ENCODE results near the gene SLC39A10.
"Not testable (repeated sequence)": the region's sequence is repeated elsewhere in the genome, so short reads cannot be mapped to it uniquely, and the experiment has no call there.

SLC39A10 gene

DNA sequence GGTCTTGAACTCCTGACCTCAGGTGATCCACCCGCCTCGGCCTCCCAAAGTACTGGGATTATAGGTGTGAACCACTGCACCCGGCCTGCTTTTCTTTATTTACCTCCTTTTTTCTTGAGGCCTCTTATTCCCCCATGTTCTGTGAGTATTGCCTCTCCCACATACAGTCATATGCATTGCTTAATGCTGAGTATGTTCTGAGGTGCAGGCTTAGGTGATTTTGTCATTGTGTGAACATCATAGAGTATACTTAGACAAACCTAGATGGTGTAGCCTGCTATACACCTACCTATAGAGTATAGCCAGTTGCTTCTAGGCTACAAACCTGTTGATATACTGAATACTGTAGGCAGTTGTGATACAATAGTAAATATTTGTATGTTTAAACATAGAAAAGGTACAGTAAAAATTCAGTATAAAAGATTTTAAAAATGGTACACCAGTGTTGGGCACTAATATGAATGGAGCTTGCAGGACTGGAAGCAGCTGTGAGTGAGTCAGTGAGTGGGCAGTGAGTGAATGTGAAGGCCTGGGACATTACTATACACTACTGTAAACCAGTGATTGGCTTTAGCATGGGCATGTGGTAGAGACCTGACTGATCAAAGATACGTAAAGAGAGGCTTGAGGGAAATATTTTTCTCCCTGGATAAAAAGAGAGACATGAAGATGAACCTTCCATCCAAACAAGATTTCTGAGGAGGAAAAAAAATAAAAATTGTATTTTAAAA, 17.6 kb downstream of the SLC39A10 start:
- DNase-seq (ENCODE audit: low read depth) = no peak

- DNase-seq (ENCODE audit: low read depth) = no peak
These were observed 18.9 kb downstream of the SLC39A10 start for GRCh38 chr2:195675783-195676427.

DNA sequence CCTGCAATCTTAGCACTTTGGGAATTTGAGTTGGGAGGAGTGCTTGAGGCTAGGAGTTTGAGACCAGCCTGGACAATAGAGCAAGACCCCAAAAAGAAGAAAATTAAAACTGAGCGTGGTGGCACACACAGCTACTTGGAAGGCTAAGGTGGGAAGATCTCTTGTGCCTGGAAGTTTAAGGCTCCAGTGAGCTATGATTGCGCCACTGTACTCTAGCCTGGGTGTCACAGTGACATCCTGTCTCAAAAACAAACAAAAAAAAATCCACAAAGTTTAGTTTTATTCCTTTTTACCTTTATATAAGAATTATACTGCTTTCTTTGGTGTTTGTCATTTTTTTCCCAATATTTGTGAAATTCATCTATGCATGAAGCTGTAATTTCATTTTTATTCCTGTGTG, 20.3 kb downstream of the SLC39A10 start:
- DNase-seq (ENCODE audit: low read depth) = no peak

- no peak for DNase-seq (ENCODE audit: low read depth)
These were observed 20.9 kb downstream of the SLC39A10 start for GRCh38 chr2:195677884-195678283.

DNA sequence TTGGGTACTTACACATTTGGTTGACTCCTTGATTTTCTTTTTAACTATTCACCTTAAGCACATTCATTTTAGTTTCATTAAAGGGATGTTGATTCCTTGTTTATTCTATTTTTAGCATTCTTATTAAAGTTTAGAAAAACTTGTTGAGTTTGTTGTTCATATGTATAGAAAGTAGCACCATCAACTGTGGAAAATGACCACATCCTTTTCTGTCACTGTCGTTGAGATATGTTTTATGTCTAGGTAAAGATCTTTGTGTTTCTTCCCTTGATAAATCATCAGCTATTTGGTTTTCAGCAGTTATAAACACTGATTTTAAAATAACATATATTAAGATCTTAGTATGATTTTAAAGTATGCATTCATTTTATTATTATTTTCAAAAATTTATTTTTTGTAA, 25.1 kb downstream of the SLC39A10 start:
- no peak for DNase-seq (ENCODE audit: low read depth)

DNA sequence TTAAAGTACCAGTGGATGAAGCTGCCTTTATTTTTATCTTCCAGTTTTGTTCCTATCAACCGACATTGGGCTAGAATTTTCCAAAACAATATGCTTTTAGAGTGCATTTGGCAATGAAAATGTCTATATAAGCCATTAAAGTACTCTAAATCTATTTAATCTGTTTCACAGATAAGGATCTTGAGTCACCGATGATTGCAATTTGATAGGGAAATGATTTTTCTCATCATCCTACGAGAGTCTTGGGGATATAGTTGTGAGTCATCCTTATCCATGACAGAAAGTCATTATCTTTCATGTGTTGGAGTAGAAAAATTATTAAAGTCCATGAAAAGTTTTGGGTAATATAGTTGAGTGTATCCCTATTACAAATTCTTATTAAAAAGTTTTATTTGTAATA, 26.1 kb downstream of the SLC39A10 start:
- no peak for DNase-seq (ENCODE audit: low read depth)

- DNase-seq (ENCODE audit: low read depth) = no peak
These were observed 29.5 kb downstream of the SLC39A10 start for GRCh38 chr2:195686564-195686963.

GRCh38 chr2:195687320-195688086, 30.5 kb downstream of the SLC39A10 start:
- no peak for DNase-seq (ENCODE audit: low read depth)

GRCh38 chr2:195692531-195692930, 35.5 kb downstream of the SLC39A10 start:
- DNase-seq (ENCODE audit: low read depth) = not testable (repeated sequence)

DNA sequence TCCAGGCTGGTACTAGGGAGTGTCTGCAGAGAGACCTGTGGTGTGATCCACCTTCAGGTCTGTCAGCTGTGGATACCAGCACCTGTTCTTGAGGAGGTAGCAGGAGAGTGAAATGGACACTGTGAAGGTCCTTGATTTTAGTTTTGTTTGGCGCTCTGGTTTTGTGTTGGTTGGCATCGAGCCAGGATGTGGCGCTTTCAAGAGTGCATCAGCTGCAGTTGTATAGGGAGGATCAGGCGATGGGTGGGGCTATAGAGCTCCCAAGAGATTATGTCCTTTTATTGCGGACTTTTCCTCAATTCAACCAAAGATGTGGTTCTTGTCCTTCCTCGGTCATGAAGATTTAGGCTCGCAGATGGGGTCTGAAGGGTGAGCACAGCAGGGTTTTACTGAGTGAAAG, 37.5 kb downstream of the SLC39A10 start:
- DNase-seq (ENCODE audit: low read depth) = no peak

- no peak for DNase-seq (ENCODE audit: low read depth)
These were observed 38.1 kb downstream of the SLC39A10 start for GRCh38 chr2:195695002-195695631.

- no peak for DNase-seq (ENCODE audit: low read depth)
These were observed 39.0 kb downstream of the SLC39A10 start for GRCh38 chr2:195696012-195696411.

- no peak for DNase-seq (ENCODE audit: low read depth)
These were observed 40.7 kb downstream of the SLC39A10 start for GRCh38 chr2:195697681-195698220.

DNA sequence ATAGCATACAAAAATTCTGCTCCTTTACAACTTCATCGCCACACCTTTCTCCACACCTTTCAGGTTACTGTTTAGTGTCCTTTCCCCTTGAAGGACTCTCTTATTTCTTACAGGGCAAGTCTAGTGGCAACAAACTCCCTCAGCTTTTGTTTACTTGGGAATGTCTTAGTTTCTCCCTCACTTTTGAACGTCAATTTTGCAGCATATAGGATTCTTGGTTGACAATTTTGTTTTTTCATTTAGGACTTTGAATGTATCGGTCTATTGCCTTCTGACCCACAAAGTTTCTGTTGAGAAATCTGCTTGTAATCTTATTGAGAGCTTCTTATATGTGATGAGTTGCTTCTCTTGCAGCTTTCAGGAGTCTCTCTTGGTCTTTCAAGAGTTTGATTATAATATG, 43.5 kb downstream of the SLC39A10 start:
- DNase-seq (ENCODE audit: low read depth) = no peak

DNA sequence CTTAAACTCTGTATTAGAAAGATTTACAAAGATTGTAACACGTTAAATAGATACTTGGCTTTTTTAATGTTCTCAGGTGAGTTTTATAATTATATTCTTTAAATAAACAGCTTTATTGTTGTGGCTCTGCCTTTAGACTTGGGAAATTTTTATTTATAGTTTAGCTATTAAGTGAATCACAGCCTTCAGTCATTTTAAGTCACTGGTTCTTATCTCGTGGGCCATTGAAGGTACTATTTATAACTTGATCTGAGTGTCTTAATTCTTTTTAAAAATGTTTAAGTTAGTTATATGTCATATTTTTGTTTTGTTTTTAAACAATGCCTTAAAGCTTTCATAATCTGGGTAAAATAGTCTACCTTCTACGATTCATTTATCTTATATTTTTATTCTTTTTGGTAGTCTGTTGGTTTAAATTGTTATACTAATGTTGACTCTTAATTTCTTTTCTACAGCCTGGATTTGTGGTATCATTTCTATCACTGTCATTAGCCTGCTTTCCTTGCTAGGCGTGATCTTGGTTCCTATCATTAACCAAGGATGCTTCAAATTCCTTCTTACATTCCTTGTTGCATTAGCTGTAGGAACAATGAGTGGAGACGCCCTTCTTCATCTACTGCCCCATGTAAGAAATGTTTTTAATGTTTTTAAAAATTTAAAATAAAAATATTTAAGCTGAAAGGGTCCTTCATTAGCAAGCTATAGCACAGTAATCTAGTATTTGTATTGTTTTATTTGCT, 49.3 kb downstream of the SLC39A10 start:
- DNase-seq (ENCODE audit: low read depth) = no peak

DNA sequence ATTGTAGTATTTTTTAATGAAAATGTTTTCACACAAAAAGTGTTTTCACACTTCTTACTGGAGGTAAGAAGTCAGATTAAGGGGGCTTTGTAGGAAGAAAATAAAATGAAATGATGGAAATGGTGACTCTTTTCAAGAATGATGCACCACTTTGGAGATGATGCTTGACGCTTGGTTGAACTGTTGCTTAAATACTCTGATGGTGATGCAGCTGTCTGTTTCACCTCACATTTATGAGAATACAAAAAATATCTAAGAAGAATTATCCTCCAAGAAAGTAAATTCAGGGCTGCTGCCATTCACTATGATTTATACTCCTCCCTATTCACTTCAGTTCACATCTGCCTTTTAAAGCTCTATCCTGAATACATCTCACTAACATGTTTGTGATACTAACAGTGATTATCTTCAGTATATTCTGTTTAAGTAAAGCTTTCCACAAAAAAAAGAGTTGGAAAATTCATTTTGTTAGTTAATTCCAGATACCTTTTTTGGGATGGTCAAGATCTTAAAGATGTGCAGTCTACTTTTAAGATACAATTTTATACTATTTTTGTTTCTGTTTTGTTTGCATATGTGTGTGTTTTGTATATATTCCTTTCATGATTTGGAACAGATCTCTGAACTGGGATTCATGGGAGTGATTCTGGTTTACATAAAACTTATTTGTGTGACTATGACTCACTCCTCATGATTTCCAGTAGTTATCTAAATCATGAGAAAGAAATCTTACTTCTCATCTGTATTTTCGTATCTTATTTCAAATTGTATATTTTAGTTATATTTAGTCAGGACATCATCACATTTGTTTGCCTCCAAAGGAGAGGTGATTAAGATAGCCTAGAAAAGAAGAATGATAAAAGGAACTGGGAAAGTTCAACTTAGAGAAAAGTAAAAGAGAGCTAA, 53.1 kb downstream of the SLC39A10 start:
- no peak for DNase-seq (ENCODE audit: low read depth)

DNA sequence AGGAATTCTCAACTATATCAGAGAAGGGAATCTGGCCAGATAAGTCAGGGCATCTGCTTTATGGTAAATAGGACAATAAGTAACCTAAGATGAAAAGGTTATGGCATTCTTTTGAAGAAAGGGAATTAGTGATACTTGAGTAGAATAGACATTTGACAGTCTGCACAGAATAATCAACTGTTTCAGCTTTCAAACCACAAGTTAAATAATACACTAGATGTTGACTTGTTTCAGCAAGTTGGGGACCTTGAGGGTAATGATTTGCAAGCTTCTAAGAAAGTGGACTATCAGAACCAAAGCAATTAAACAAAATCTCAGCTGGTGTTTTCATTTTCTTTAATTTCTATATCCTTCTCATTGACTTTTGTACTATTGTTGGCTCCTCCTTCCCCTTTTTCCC, 54.5 kb downstream of the SLC39A10 start:
- DNase-seq (ENCODE audit: low read depth) = no peak

DNA sequence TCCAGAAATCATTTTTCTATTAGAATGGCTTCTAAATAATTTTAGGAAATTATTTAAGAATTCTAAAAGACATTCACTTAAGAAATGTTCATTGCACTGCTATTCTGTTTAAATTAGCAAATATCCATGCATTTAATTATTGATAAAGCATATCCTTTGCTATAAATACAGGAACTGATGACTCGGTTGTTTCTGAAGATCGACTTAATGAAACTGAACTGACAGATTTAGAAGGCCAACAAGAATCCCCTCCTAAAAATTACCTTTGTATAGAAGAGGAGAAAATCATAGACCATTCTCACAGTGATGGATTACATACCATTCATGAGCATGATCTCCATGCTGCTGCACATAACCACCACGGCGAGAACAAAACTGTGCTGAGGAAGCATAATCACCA, 59.4 kb downstream of the SLC39A10 start:
- DNase-seq (ENCODE audit: low read depth) = no peak

DNA sequence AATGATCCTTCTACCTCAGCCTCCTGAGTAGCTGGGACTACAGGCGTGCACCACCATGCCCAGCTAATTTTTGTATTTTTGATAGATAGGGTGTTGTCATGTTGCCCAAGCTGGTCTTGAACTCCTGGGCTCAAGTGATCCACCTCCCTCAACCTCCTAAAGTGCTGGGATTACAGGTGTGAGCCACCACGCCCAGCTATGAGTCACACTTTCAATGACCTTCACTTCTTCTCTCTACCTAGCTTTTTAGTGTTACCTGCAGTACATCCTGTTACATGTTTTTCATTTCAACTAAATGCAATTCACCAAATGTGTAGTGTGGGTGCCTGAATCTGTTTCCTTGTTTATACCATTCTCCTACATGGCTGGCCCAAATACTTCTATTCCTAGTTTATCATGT, 64.0 kb downstream of the SLC39A10 start:
- no peak for DNase-seq (ENCODE audit: low read depth)

DNA sequence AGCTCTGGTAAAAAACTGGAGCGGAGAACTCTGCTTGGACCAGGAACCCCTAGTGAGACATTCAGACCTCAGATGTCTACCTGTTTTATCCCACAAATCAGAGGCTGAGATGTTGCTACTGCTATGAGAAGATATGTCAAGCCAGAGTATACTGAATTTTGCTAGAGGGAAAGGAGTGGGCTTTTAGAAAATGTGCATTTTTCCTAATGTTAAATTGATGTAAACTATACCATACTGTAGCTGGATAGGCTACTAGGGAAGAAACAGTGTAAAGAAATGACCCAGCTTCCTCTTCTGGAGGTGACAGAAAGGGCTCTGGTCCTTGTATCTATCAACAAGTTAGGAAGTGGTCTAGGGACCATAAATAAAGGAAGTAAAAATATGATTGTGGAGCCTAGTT, 65.0 kb downstream of the SLC39A10 start:
- no peak for DNase-seq (ENCODE audit: low read depth)

- no peak for DNase-seq (ENCODE audit: low read depth)
These were observed 70.1 kb downstream of the SLC39A10 start for GRCh38 chr2:195727106-195727505.
